SK-N-SH (cell line): ENCODE measurements around the gene NGLY1. TPM values are rescaled to one million over a fixed set of nuclear protein-coding genes. Genes with fewer than 3 reads are reported as not detected.

Experiments
- CTCF ChIA-PET: fragments of 300-600, 350-600 bp; formaldehyde crosslinking; extraction: SDS; loops from one replicate; lab custom pipeline; 2021; lab: Yijun Ruan, JAX
- POLR2A ChIA-PET: fragments of 350-600 bp; sonication (Branson Sonifier 250); formaldehyde crosslinking; extraction: SDS; loops from one replicate; lab custom pipeline; 2020; ENCODE audit warnings: antibody characterized with exemption, inconsistent platforms; lab: Yijun Ruan, JAX
- DNase-seq: peaks from one replicate; pipeline ENCODE4 v3.0.0; 2012
- H2AFZ ChIP-seq: fragments of 200-600 bp; sonication (generic); 2 replicates; pipeline ENCODE4 v1.8.1; 2016; ENCODE audit warnings: antibody characterized with exemption, mild to moderate bottlenecking, low read depth
- H3F3A ChIP-seq: fragments of 200-600 bp; sonication (generic); replicated peaks from 2 replicates; pipeline ENCODE3; 2016; ENCODE audit warnings: antibody characterized with exemption, mild to moderate bottlenecking; ENCODE audit not compliant: insufficient read depth
- H3K27ac ChIP-seq, 2 experiments: fragments of 200-500 bp in 1 of 2; fragments of 200-600 bp in 1 of 2; sonication (Bioruptor generic) in 1 of 2; sonication (generic), shearing (Covaris generic) in 1 of 2; 2 replicates each; pipeline versions ENCODE4 v1.5.1 to v1.6.1; 2014 to 2016; ENCODE audit warnings: low read depth in 2 of 2, inconsistent platforms in 1 of 2, low read length in 1 of 2, mild to moderate bottlenecking in 1 of 2, mixed read lengths in 1 of 2
- H3K27me3 ChIP-seq: fragments of 200-600 bp; sonication (generic), shearing (Covaris generic); 2 replicates; pipeline ENCODE4 v1.6.1; 2016; ENCODE audit warnings: mixed run types; ENCODE audit not compliant: insufficient read depth
- H3K36me3 ChIP-seq, 2 experiments: fragments of 200-500 bp in 1 of 2; fragments of 200-600 bp in 1 of 2; sonication (Bioruptor generic) in 1 of 2; sonication (generic) in 1 of 2; replicated peaks in 1 of 2; 2 replicates each; pipeline versions ENCODE3 to v1.5.1; 2014 to 2016; ENCODE audit warnings: low read length in 1 of 2, mild to moderate bottlenecking in 1 of 2; ENCODE audit not compliant: insufficient read depth in 2 of 2, control insufficient read depth in 1 of 2
- H3K4me1 ChIP-seq, 2 experiments: fragments of 200-500 bp in 1 of 2; fragments of 200-600 bp in 1 of 2; sonication (Bioruptor generic) in 1 of 2; sonication (generic), shearing (Covaris generic) in 1 of 2; 2 replicates each; pipeline versions ENCODE4 v1.5.1 to v1.6.1; 2014 to 2016; ENCODE audit warnings: low read depth in 1 of 2, low read length in 1 of 2, mixed run types in 1 of 2; ENCODE audit not compliant: insufficient read depth in 2 of 2, control insufficient read depth in 1 of 2
- H3K4me2 ChIP-seq: fragments of 200-600 bp; sonication (generic), shearing (Covaris generic); 2 replicates; pipeline ENCODE4 v1.6.1; 2017; ENCODE audit warnings: mixed run types
- H3K4me3 ChIP-seq, 2 experiments: fragments of 200-500 bp in 1 of 2; fragments of 200-600 bp in 1 of 2; sonication (Bioruptor generic) in 1 of 2; sonication (generic), shearing (Covaris generic) in 1 of 2; 2 replicates each; pipeline versions ENCODE4 v1.5.1 to v1.8.1; 2014 to 2016; ENCODE audit warnings: low read depth in 2 of 2, inconsistent platforms in 1 of 2, low read length in 1 of 2, mild to moderate bottlenecking in 1 of 2, mixed read lengths in 1 of 2, moderate library complexity in 1 of 2
- H3K79me2 ChIP-seq: fragments of 200-600 bp; sonication (generic); 2 replicates; pipeline ENCODE4 v1.8.1; 2017; ENCODE audit warnings: mild to moderate bottlenecking; ENCODE audit not compliant: insufficient read depth
- H3K9ac ChIP-seq: fragments of 200-600 bp; sonication (generic); 2 replicates; pipeline ENCODE4 v1.6.1; 2017; ENCODE audit warnings: mixed run types
- H3K9me2 ChIP-seq: fragments of 200-600 bp; sonication (generic); 2 replicates; pipeline ENCODE4 v1.6.1; 2017; ENCODE audit warnings: mixed run types
- H3K9me3 ChIP-seq: fragments of 200-600 bp; sonication (generic); 2 replicates; pipeline ENCODE4 v1.6.1; 2017; ENCODE audit warnings: mixed run types, mild to moderate bottlenecking, moderate library complexity
- H4K20me1 ChIP-seq: fragments of 200-600 bp; sonication (generic); 2 replicates; pipeline ENCODE4 v1.6.1; 2017; ENCODE audit warnings: mild to moderate bottlenecking, mixed run types; ENCODE audit not compliant: insufficient read depth
- EP300 ChIP-seq, 2 experiments: IDR thresholded peaks; 2 replicates each; pipeline versions ENCODE4 v1.4.0 to v1.6.1; 2012; ENCODE audit warnings: borderline replicate concordance in 1 of 2, low read depth in 1 of 2, low read length in 1 of 2
- FOSL2 ChIP-seq: IDR thresholded peaks from 2 replicates; pipeline ENCODE4 v1.4.0; 2012; ENCODE audit warnings: low read depth, mild to moderate bottlenecking, moderate library complexity, borderline replicate concordance
- FOXM1 ChIP-seq: IDR thresholded peaks from 2 replicates; pipeline ENCODE4 v1.4.0; 2012; ENCODE audit warnings: low read depth, mild to moderate bottlenecking
- GABPA ChIP-seq: IDR thresholded peaks from 2 replicates; pipeline ENCODE4 v1.4.0; 2012; ENCODE audit warnings: low read depth, mild to moderate bottlenecking
- GATA2 ChIP-seq: sonication (generic); formaldehyde crosslinking; IDR thresholded peaks from 2 replicates; pipeline ENCODE4 v1.5.0; 2020; ENCODE audit warnings: mild to moderate bottlenecking, missing genetic modification reagents
- MAX ChIP-seq: IDR thresholded peaks from 2 replicates; pipeline ENCODE4 v1.4.0; 2012; ENCODE audit warnings: low read depth
- MEF2A ChIP-seq: IDR thresholded peaks from 2 replicates; pipeline ENCODE4 v1.4.0; 2012; ENCODE audit warnings: low read depth, borderline replicate concordance
- MXI1 ChIP-seq: IDR thresholded peaks from 2 replicates; pipeline ENCODE4 v1.6.1; 2012; ENCODE audit warnings: mild to moderate bottlenecking, low read depth, low read length, improper control_type of control experiment
- NFIC ChIP-seq: IDR thresholded peaks from 2 replicates; pipeline ENCODE4 v1.4.0; 2012; ENCODE audit warnings: borderline replicate concordance
- NRF1 ChIP-seq: IDR thresholded peaks from 2 replicates; pipeline ENCODE4 v1.6.1; 2012; ENCODE audit warnings: low read depth, mild to moderate bottlenecking, low read length
- RAD21 ChIP-seq: IDR thresholded peaks from 2 replicates; pipeline ENCODE4 v1.6.1; 2012; ENCODE audit warnings: mild to moderate bottlenecking, low read length
- RCOR1 ChIP-seq: fragments of 150-350 bp; IDR thresholded peaks from 2 replicates; pipeline ENCODE4 v1.6.1; 2017; ENCODE audit warnings: antibody characterized with exemption, low read length
- RFX5 ChIP-seq: IDR thresholded peaks from 2 replicates; pipeline ENCODE4 v1.6.1; 2012; ENCODE audit warnings: mild to moderate bottlenecking, improper control_type of control experiment, low read length
- TAF1 ChIP-seq: IDR thresholded peaks from 2 replicates; pipeline ENCODE4 v1.6.1; 2012; ENCODE audit warnings: low read depth, mild to moderate bottlenecking, low read length, moderate library complexity, borderline replicate concordance
- TEAD4 ChIP-seq: IDR thresholded peaks from 2 replicates; pipeline ENCODE4 v1.4.0; 2012; ENCODE audit warnings: mild to moderate bottlenecking, borderline replicate concordance; ENCODE audit not compliant: insufficient read depth
- WGBS: methylation state at CpG from one replicate; pipeline ENCODE4 v1.1.6; 2017; ENCODE audit warnings: low lambda C conversion rate; 5-methylcytosine and 5-hydroxymethylcytosine counted together
- polyA plus RNA-seq, 3 experiments: library from polyadenylated mRNA; depleted of rRNA; stranded (reverse); fragments of >200 nt; gene quantifications; 2 replicates each; pipeline ENCODE4 v1.2.3, GENCODE V29; 2012
- TF ChIP-seq, protein P1 (sequence below): IDR thresholded peaks from 2 replicates; pipeline ENCODE4 v1.4.0; 2012; ENCODE audit warnings: low read depth, borderline replicate concordance
- TF ChIP-seq, protein P2 (sequence below): fragments of 150-350 bp; IDR thresholded peaks from 2 replicates; pipeline ENCODE4 v1.6.1; 2017; ENCODE audit warnings: antibody characterized with exemption, low read length, low read depth, borderline replicate concordance
- TF ChIP-seq, protein P3 (sequence below): IDR thresholded peaks from 2 replicates; pipeline ENCODE4; 2012

NGLY1 gene
- polyA plus RNA-seq, 1 of the 3 experiments (the other 2 are of a cell fraction), result 6.0 TPM

DNA sequence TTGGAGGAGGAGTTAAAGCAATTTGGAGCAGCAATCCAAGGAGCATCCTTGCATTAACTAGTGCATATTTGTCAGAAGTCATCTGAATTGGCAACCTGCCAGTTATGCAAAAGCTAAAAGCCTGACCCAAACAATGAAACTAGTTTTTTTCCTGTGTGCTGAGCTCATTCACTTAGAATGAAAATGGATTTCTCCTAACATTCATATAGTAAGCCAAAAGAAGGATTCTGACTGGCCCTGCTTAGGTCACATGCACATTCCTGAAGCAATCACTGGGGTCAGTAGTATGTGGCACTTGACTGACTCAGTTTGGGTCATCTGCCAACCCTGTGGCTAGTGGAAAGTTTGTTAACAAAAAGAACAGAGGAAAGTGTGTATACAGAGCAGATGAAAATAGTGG lies 37.1 kb upstream of the NGLY1 start (continued):
- TF ChIP-seq FOXM1 (no peak), NFIC (peak; percentile 87), MXI1 (no peak), GATA2 (CRISPR knock-in tag) (no peak), GABPA (no peak), NRF1 (no peak), MEF2A (no peak), FOSL2 (peak; percentile 31; the same call in 1 of the 2 replicates)
- TF ChIP-seq, protein P1, sequence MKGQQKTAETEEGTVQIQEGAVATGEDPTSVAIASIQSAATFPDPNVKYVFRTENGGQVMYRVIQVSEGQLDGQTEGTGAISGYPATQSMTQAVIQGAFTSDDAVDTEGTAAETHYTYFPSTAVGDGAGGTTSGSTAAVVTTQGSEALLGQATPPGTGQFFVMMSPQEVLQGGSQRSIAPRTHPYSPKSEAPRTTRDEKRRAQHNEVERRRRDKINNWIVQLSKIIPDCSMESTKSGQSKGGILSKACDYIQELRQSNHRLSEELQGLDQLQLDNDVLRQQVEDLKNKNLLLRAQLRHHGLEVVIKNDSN, result peak; percentile 86

DNA sequence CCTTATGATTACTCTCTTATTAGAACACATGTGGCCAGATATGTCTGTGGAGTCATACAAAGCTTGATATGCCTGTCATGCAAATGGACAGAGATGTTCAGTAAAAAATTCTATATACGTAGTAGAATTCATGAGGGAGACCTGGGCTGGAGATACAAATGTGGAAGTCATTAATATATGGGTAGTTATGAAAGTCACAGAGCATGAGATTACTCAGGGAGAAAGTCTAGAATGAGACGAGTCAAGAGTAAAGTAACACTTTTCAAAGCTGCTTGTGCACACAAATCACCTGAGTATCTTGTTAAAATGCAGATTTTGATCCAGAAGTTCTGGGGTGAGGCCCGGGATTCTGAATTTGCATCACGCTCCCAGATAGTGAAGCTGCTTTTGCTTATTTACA lies 35.1 kb upstream of the NGLY1 start:
- H3K79me2 ChIP-seq, result no peaks in the 10 kb centered on the region
- ChIA-PET CTCF (no interaction called here), POLR2A (no interaction called here)
- peaks cover 5% of the 10 kb centered on the region for H3F3A ChIP-seq
- no peaks in the 10 kb centered on the region for H4K20me1 ChIP-seq
- H2AFZ ChIP-seq, result no peak overlapping the region
- no peak overlapping the region for H3K9ac ChIP-seq
- DNase-seq, result no peak
- no peak overlapping the region for H3K27ac ChIP-seq
- TF ChIP-seq RAD21, result no peak
- TF ChIP-seq TEAD4, result no peak
- no peak for TF ChIP-seq MAX
- TF ChIP-seq RCOR1, result no peak
- TF ChIP-seq, protein P2, sequence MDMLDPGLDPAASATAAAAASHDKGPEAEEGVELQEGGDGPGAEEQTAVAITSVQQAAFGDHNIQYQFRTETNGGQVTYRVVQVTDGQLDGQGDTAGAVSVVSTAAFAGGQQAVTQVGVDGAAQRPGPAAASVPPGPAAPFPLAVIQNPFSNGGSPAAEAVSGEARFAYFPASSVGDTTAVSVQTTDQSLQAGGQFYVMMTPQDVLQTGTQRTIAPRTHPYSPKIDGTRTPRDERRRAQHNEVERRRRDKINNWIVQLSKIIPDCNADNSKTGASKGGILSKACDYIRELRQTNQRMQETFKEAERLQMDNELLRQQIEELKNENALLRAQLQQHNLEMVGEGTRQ, result no peak
- TF ChIP-seq, protein P3, sequence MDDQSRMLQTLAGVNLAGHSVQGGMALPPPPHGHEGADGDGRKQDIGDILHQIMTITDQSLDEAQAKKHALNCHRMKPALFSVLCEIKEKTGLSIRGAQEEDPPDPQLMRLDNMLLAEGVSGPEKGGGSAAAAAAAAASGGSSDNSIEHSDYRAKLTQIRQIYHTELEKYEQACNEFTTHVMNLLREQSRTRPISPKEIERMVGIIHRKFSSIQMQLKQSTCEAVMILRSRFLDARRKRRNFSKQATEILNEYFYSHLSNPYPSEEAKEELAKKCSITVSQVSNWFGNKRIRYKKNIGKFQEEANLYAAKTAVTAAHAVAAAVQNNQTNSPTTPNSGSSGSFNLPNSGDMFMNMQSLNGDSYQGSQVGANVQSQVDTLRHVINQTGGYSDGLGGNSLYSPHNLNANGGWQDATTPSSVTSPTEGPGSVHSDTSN, result no peak
- TF ChIP-seq EP300 (IDR thresholded peaks at IDR 0.05; ENCODE audit: borderline replicate concordance in 1 of 2, low read depth in 1 of 2, low read length in 1 of 2), result no peak
- no peak for TF ChIP-seq TAF1
- TF ChIP-seq RFX5, result no peak
- 85% methylated on average over 4 of the region's 4 CpGs for WGBS
- H3K27me3 ChIP-seq, result no peaks in the 10 kb centered on the region; the same call in 1 of the 2 replicates
- peaks cover 0 to 15% of the 10 kb centered on the region in 2 experiments; a peak in 2 of 4 replicates for H3K4me1 ChIP-seq
- H3K4me2 ChIP-seq, result no peak overlapping the region
- H3K36me3 ChIP-seq, result no peaks in the 10 kb centered on the region
- no peaks in the 10 kb centered on the region for H3K9me2 ChIP-seq
- H3K4me3 ChIP-seq, result no peak overlapping the region
- H3K9me3 ChIP-seq, result no peaks in the 10 kb centered on the region
